ENCODE results near the gene CC2D2A.

GRCh38 chr4:15569746-15570145, 100.1 kb downstream of the CC2D2A start:
- TF ChIP-seq POLR2A (IDR thresholded peaks at IDR 0.05): no peak
- TF ChIP-seq, protein P1, sequence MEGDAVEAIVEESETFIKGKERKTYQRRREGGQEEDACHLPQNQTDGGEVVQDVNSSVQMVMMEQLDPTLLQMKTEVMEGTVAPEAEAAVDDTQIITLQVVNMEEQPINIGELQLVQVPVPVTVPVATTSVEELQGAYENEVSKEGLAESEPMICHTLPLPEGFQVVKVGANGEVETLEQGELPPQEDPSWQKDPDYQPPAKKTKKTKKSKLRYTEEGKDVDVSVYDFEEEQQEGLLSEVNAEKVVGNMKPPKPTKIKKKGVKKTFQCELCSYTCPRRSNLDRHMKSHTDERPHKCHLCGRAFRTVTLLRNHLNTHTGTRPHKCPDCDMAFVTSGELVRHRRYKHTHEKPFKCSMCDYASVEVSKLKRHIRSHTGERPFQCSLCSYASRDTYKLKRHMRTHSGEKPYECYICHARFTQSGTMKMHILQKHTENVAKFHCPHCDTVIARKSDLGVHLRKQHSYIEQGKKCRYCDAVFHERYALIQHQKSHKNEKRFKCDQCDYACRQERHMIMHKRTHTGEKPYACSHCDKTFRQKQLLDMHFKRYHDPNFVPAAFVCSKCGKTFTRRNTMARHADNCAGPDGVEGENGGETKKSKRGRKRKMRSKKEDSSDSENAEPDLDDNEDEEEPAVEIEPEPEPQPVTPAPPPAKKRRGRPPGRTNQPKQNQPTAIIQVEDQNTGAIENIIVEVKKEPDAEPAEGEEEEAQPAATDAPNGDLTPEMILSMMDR (IDR thresholded peaks at IDR 0.05): no peak
